ENCODE results near the gene FBLN2.

GRCh38 chr3:13584901-13585300 is 36.0 kb downstream of the FBLN2 start:
- TF ChIP-seq CTCF (IDR thresholded peaks at IDR 0.05; ENCODE audit: insufficient read depth, low read length) = no peak
- no peak for TF ChIP-seq POLR2AphosphoS5 (IDR thresholded peaks at IDR 0.05; ENCODE audit: low read depth)
- TF ChIP-seq REST (IDR thresholded peaks at IDR 0.05; ENCODE audit: insufficient replicate concordance, low read depth) = no peak
- TF ChIP-seq GABPA (IDR thresholded peaks at IDR 0.05; ENCODE audit: low read depth) = no peak

Data from HL-60 (cell line).